Gastroesophageal sphincter (tissue), 3 donors: Measurements from ENCODE around the gene GDF11.
A peak's percentile ranks its signal among the peaks of the same experiment; 100 is the strongest.

Experiments used
- CTCF ChIP-seq, 4 experiments: fragments of 200-600 bp in 2 of 4; fragments of 450-650 bp in 2 of 4; sonication (generic) in 1 of 4; IDR thresholded peaks; one replicate each; pipeline ENCODE4 v1.5.1; 2017 to 2019; ENCODE audit warnings: antibody characterized with exemption in 4 of 4, mild to moderate bottlenecking in 2 of 4, moderate library complexity in 2 of 4
- EP300 ChIP-seq: sonication (generic); formaldehyde crosslinking; IDR thresholded peaks from one replicate; pipeline ENCODE4 v1.6.1; 2017; ENCODE audit warnings: antibody characterized with exemption, mild to moderate bottlenecking
- POLR2A ChIP-seq, 2 donors: fragments of 450-650 bp; IDR thresholded peaks; one replicate each; pipeline ENCODE4 v1.6.1; 2017; ENCODE audit warnings: antibody characterized with exemption in 2 of 2, mild to moderate bottlenecking in 2 of 2, moderate library complexity in 1 of 2
- POLR2AphosphoS5 ChIP-seq: sonication (generic); formaldehyde crosslinking; IDR thresholded peaks from one replicate; pipeline ENCODE4 v1.6.1; 2017; ENCODE audit warnings: antibody characterized with exemption

GRCh38 chr12:55720894-55721444 is 22.0 kb upstream of the GDF11 start:
- TF ChIP-seq CTCF (IDR thresholded peaks at IDR 0.05) (peak in 3 of 4 experiments; percentile 64 to 83 (median 71)), POLR2AphosphoS5 (peak; percentile 81), POLR2A (IDR thresholded peaks at IDR 0.05) (no peak), EP300 (no peak)
